NB4 (cell line): ENCODE data around the gene ATP2A3.

Experiments
- CTCF ChIP-seq: IDR thresholded peaks from one replicate; pipeline ENCODE4 v1.5.1; 2012; ENCODE audit warnings: low read depth, low read length
- MAX ChIP-seq: IDR thresholded peaks from 2 replicates; pipeline ENCODE4 v1.6.1; 2011; ENCODE audit warnings: low read depth, low read length
- POLR2A ChIP-seq: IDR thresholded peaks from 2 replicates; pipeline ENCODE4 v1.6.1; 2011; ENCODE audit warnings: mild to moderate bottlenecking; ENCODE audit not compliant: insufficient read length; ENCODE audit errors: extremely low read depth

- TF ChIP-seq CTCF (no peak), POLR2A (no peak), MAX (no peak)
These were observed 17.5 kb downstream of the ATP2A3 start for GRCh38 chr17:3946711-3947235.
